ENCODE results near the gene INSRR. TPM values are rescaled to one million over a fixed set of nuclear protein-coding genes. Genes with fewer than 3 reads are reported as not detected.
A peak's percentile ranks its signal among the peaks of the same experiment; 100 is the strongest.

INSRR gene
- total RNA-seq, 1 donor from 2014 or later = 1.7 TPM

DNA sequence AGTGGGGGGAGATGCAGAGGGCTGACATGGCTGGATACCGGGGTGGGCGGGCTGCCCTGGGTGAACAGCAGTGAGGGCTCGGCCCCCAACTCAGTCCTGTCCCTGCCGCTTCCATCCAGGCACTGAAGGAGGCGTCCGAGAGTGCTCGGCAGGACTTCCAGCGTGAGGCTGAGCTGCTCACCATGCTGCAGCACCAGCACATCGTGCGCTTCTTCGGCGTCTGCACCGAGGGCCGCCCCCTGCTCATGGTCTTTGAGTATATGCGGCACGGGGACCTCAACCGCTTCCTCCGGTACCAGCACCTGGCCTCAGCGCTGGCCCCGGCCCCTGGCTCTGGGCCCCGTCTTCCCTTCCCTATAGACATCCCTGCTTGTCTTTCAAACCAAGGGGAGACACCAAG, 17.4 kb upstream of the INSRR start:
- Mint-ChIP-seq H3K4me1 (ENCODE audit: unreplicated experiment) (peaks cover 14% of the 10 kb centered on the region), H3K4me3 (no peak overlapping the region), H3K36me3 (no peaks in the 10 kb centered on the region), H3K27ac (no peak overlapping the region), H3K9me3 (no peaks in the 10 kb centered on the region), H3K27me3 (peaks cover 61% of the 10 kb centered on the region)
- TF ChIP-seq, protein P1, sequence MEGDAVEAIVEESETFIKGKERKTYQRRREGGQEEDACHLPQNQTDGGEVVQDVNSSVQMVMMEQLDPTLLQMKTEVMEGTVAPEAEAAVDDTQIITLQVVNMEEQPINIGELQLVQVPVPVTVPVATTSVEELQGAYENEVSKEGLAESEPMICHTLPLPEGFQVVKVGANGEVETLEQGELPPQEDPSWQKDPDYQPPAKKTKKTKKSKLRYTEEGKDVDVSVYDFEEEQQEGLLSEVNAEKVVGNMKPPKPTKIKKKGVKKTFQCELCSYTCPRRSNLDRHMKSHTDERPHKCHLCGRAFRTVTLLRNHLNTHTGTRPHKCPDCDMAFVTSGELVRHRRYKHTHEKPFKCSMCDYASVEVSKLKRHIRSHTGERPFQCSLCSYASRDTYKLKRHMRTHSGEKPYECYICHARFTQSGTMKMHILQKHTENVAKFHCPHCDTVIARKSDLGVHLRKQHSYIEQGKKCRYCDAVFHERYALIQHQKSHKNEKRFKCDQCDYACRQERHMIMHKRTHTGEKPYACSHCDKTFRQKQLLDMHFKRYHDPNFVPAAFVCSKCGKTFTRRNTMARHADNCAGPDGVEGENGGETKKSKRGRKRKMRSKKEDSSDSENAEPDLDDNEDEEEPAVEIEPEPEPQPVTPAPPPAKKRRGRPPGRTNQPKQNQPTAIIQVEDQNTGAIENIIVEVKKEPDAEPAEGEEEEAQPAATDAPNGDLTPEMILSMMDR (conservative IDR thresholded peaks at IDR 0.05) = peak; percentile 38
- DNase-seq (ENCODE audit: extremely low spot score, unreplicated experiment) = no peak

DNA sequence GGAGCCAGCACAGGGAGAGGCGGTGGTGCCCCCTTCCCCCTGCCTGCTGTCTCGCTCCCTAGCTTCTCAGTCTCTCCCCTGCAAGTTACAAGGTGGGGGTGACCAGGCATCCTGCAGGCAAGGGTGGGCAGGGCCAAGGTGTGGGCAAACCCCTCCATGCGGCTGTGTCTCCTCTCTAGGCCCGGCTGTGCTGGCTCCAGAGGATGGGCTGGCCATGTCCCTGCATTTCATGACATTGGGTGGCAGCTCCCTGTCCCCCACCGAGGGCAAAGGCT, 16.4 kb upstream of the INSRR start:
- TF ChIP-seq, protein P1 (conservative IDR thresholded peaks at IDR 0.05) = no peak
- Mint-ChIP-seq H3K27me3 (peaks cover 60% of the 10 kb centered on the region), H3K9me3 (no peaks in the 10 kb centered on the region), H3K36me3 (no peaks in the 10 kb centered on the region), H3K27ac (peak overlapping the region; percentile 3), H3K4me1 (ENCODE audit: unreplicated experiment) (peaks cover 23% of the 10 kb centered on the region), H3K4me3 (no peak overlapping the region)
- no peak for DNase-seq (ENCODE audit: extremely low spot score, unreplicated experiment)

DNA sequence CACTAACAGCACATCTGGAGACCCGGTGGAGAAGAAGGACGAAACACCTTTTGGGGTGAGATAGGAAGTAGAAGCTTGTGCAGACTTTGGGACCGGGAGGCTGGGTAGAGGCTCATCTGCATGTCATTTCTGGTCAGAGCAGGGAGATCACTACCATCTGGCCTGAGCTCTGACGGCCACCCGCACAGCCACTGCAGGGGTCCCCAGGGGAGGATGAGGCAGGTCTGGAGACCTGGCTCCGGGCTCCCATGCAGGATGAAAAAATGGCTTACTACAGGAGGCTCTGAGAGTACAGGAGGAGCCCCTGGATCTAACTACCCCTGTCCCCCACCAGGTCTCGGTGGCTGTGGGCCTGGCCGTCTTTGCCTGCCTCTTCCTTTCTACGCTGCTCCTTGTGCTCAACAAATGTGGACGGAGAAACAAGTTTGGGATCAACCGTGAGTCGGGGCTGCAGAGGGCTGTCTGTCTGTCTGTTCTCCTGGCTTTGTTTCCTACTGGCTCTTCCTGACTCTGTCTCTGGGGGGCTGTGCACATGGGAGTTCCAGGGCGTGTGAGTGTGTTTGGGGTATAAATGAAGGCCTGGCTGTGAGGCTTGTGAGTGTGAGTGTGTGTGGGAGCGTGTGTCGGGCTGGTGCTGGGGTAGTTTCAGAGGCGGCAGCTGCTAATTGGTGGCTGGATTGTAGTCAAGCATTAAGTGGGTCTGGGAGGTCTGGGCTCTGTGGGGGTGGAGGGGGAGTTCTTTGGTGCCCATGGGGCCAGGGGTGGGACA, 15.8 kb upstream of the INSRR start:
- H3K4me1 Mint-ChIP-seq (ENCODE audit: unreplicated experiment) = peaks cover 25% of the 10 kb centered on the region
- TF ChIP-seq, protein P1 (conservative IDR thresholded peaks at IDR 0.05) = no peak
- DNase-seq (ENCODE audit: extremely low spot score, unreplicated experiment) = no peak
- H3K27me3 Mint-ChIP-seq = peaks cover 61% of the 10 kb centered on the region
- H3K9me3 Mint-ChIP-seq = no peaks in the 10 kb centered on the region
- H3K36me3 Mint-ChIP-seq = no peaks in the 10 kb centered on the region
- peak overlapping the region; percentile 12 for H3K4me3 Mint-ChIP-seq
- peak overlapping the region; percentile 3 for H3K27ac Mint-ChIP-seq

DNA sequence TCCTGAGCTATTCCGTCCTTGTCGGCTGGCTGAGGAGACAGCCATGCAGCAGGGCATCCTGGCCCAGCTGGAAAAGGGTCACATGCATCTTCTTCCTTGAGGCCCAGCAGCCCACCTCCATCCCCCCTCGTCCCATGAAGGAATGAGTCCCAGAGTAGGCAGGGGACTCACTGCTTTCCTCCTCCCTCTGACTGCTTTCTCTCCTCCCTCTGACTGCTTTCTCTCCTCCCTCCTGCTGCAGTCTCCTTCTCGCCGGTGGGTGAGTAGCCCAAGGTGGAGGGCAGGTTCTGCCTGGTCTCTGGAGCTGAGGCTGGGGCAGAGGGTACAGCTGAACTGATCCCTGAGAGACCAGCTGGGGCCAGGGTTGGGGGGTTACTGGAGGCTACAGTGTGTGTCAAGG, 15.2 kb upstream of the INSRR start:
- no peak for DNase-seq (ENCODE audit: extremely low spot score, unreplicated experiment)
- TF ChIP-seq, protein P1 (conservative IDR thresholded peaks at IDR 0.05) = no peak
- H3K27me3 Mint-ChIP-seq = peaks cover 64% of the 10 kb centered on the region
- H3K4me1 Mint-ChIP-seq (ENCODE audit: unreplicated experiment) = peaks cover 29% of the 10 kb centered on the region
- H3K4me3 Mint-ChIP-seq = no peak overlapping the region
- H3K9me3 Mint-ChIP-seq = no peaks in the 10 kb centered on the region
- H3K36me3 Mint-ChIP-seq = no peaks in the 10 kb centered on the region
- peak overlapping the region; percentile 3 for H3K27ac Mint-ChIP-seq

DNA sequence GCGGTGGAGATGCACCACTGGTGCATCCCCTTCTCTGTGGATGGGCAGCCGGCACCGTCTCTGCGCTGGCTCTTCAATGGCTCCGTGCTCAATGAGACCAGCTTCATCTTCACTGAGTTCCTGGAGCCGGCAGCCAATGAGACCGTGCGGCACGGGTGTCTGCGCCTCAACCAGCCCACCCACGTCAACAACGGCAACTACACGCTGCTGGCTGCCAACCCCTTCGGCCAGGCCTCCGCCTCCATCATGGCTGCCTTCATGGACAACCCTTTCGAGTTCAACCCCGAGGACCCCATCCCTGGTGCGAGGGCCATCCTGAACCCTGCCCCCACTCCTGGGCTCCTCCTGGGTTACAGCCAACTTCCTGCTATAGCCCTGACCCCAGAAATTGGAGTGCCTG, 14.7 kb upstream of the INSRR start:
- no peaks in the 10 kb centered on the region for H3K36me3 Mint-ChIP-seq
- DNase-seq (ENCODE audit: extremely low spot score, unreplicated experiment) = no peak
- peaks cover 59% of the 10 kb centered on the region for H3K27me3 Mint-ChIP-seq

More for the DNA sequence above, 14.7 kb upstream of the INSRR start:
- Mint-ChIP-seq H3K27ac (no peak overlapping the region), H3K4me3 (no peak overlapping the region), H3K4me1 (ENCODE audit: unreplicated experiment) (peaks cover 29% of the 10 kb centered on the region), H3K9me3 (no peaks in the 10 kb centered on the region)
- TF ChIP-seq, protein P1 (conservative IDR thresholded peaks at IDR 0.05) = no peak

Measured in type B pancreatic cell (in vitro differentiated cells).